IPS-15b (cell line): Measurements from ENCODE around the gene SCCPDH.

ENCODE experiments used
- H3K27me3 ChIP-seq: one replicate; pipeline ENCODE4 v1.6.1; 2013; ENCODE audit warnings: low read length; ENCODE audit not compliant: control insufficient read depth, insufficient read depth
- H3K36me3 ChIP-seq: one replicate; pipeline ENCODE4 v1.6.1; 2013; ENCODE audit warnings: low read length; ENCODE audit not compliant: control insufficient read depth, insufficient read depth
- H3K4me1 ChIP-seq: one replicate; pipeline ENCODE4 v1.6.1; 2013; ENCODE audit warnings: mild to moderate bottlenecking, low read length; ENCODE audit not compliant: control insufficient read depth, insufficient read depth
- H3K4me3 ChIP-seq: one replicate; pipeline ENCODE4 v1.5.1; 2013; ENCODE audit warnings: low read depth, low read length
- H3K9ac ChIP-seq: one replicate; pipeline ENCODE4 v1.6.1; 2013; ENCODE audit warnings: low read depth, mild to moderate bottlenecking, low read length
- H3K9me3 ChIP-seq: one replicate; pipeline ENCODE4 v1.6.1; 2013; ENCODE audit warnings: mild to moderate bottlenecking, low read length; ENCODE audit not compliant: control insufficient read depth, insufficient read depth

Gene SCCPDH

GRCh38 chr1:246760422-246761347 lies 36.5 kb downstream of the SCCPDH start:
- Histone ChIP-seq H3K4me3 (no peak overlapping the region), H3K27me3 (no peaks in the 10 kb centered on the region), H3K36me3 (no peaks in the 10 kb centered on the region), H3K9ac (no peak overlapping the region), H3K4me1 (no peaks in the 10 kb centered on the region), H3K9me3 (no peaks in the 10 kb centered on the region)

GRCh38 chr1:246761396-246761795 lies 37.2 kb downstream of the SCCPDH start:
- H3K4me1 ChIP-seq = no peaks in the 10 kb centered on the region
- H3K9ac ChIP-seq = no peak overlapping the region
- H3K4me3 ChIP-seq = no peak overlapping the region
- H3K27me3 ChIP-seq = no peaks in the 10 kb centered on the region
- H3K36me3 ChIP-seq = no peaks in the 10 kb centered on the region
- no peaks in the 10 kb centered on the region for H3K9me3 ChIP-seq

- Histone ChIP-seq H3K4me3 (no peak overlapping the region), H3K9ac (no peak overlapping the region), H3K27me3 (no peaks in the 10 kb centered on the region), H3K36me3 (no peaks in the 10 kb centered on the region), H3K9me3 (no peaks in the 10 kb centered on the region), H3K4me1 (peaks cover 17% of the 10 kb centered on the region)
These were observed 41.3 kb downstream of the SCCPDH start for GRCh38 chr1:246765521-246765920.

- H3K4me3 ChIP-seq = no peak overlapping the region
- H3K9ac ChIP-seq = no peak overlapping the region
- no peaks in the 10 kb centered on the region for H3K9me3 ChIP-seq
- peaks cover 17% of the 10 kb centered on the region for H3K4me1 ChIP-seq
- H3K27me3 ChIP-seq = no peaks in the 10 kb centered on the region
- H3K36me3 ChIP-seq = no peaks in the 10 kb centered on the region
These were observed 44.3 kb downstream of the SCCPDH start for GRCh38 chr1:246768403-246769020.

GRCh38 chr1:246769306-246769705 lies 45.1 kb downstream of the SCCPDH start:
- H3K27me3 ChIP-seq = no peaks in the 10 kb centered on the region
- H3K36me3 ChIP-seq = no peaks in the 10 kb centered on the region
- peaks cover 17% of the 10 kb centered on the region for H3K4me1 ChIP-seq
- no peak overlapping the region for H3K4me3 ChIP-seq
- H3K9ac ChIP-seq = no peak overlapping the region
- no peaks in the 10 kb centered on the region for H3K9me3 ChIP-seq

- Histone ChIP-seq H3K36me3 (no peaks in the 10 kb centered on the region), H3K9ac (no peak overlapping the region), H3K4me1 (peaks cover 17% of the 10 kb centered on the region), H3K9me3 (no peaks in the 10 kb centered on the region), H3K27me3 (no peaks in the 10 kb centered on the region), H3K4me3 (no peak overlapping the region)
These were observed 47.2 kb downstream of the SCCPDH start for GRCh38 chr1:246771366-246771765.

- peaks cover 15% of the 10 kb centered on the region for H3K4me1 ChIP-seq
- H3K36me3 ChIP-seq = no peaks in the 10 kb centered on the region
- no peak overlapping the region for H3K9ac ChIP-seq
- no peaks in the 10 kb centered on the region for H3K27me3 ChIP-seq
- no peaks in the 10 kb centered on the region for H3K9me3 ChIP-seq
- no peak overlapping the region for H3K4me3 ChIP-seq
These were observed 48.5 kb downstream of the SCCPDH start for GRCh38 chr1:246772686-246773085.

- H3K4me1 ChIP-seq = peaks cover 9% of the 10 kb centered on the region
- H3K4me3 ChIP-seq = no peak overlapping the region
- no peaks in the 10 kb centered on the region for H3K9me3 ChIP-seq
- no peaks in the 10 kb centered on the region for H3K36me3 ChIP-seq
- H3K9ac ChIP-seq = no peak overlapping the region
- H3K27me3 ChIP-seq = no peaks in the 10 kb centered on the region
These were observed 49.0 kb downstream of the SCCPDH start for GRCh38 chr1:246773213-246773641.

GRCh38 chr1:246775531-246776385 lies 51.5 kb downstream of the SCCPDH start:
- Histone ChIP-seq H3K9me3 (no peaks in the 10 kb centered on the region), H3K9ac (no peak overlapping the region), H3K4me1 (no peaks in the 10 kb centered on the region), H3K4me3 (no peak overlapping the region), H3K36me3 (no peaks in the 10 kb centered on the region), H3K27me3 (no peaks in the 10 kb centered on the region)

GRCh38 chr1:246776923-246777322 lies 52.7 kb downstream of the SCCPDH start:
- no peaks in the 10 kb centered on the region for H3K27me3 ChIP-seq
- H3K36me3 ChIP-seq = no peaks in the 10 kb centered on the region
- no peak overlapping the region for H3K4me3 ChIP-seq
- no peaks in the 10 kb centered on the region for H3K9me3 ChIP-seq
- no peak overlapping the region for H3K9ac ChIP-seq
- H3K4me1 ChIP-seq = no peaks in the 10 kb centered on the region

GRCh38 chr1:246778663-246779062 lies 54.5 kb downstream of the SCCPDH start:
- Histone ChIP-seq H3K36me3 (no peaks in the 10 kb centered on the region), H3K4me3 (no peak overlapping the region), H3K9me3 (no peaks in the 10 kb centered on the region), H3K4me1 (no peaks in the 10 kb centered on the region), H3K9ac (no peak overlapping the region), H3K27me3 (no peaks in the 10 kb centered on the region)
